B cell (primary cell): Measurements from ENCODE around the gene ADAMTS17. TPM values are rescaled to one million over a fixed set of nuclear protein-coding genes. Genes with fewer than 3 reads are reported as not detected.

ENCODE experiments used
- ATAC-seq: fragments of 200-7000 bp; cut with Tn5 transposase; one replicate; pipeline ENCODE4 v1.10.0; 2021; ENCODE audit warnings: low read depth, mild to moderate bottlenecking, moderate number of reproducible peaks, moderate library complexity
- CTCF ChIA-PET: fragments of 350-600 bp; sonication (Branson Sonifier 250); formaldehyde crosslinking; loops from one replicate; lab custom pipeline; 2021; ENCODE audit warnings: antibody characterized with exemption, inconsistent platforms; lab: Charles Lee
- POLR2A ChIA-PET: fragments of 350-600 bp; sonication (Branson Sonifier 250); formaldehyde crosslinking; loops from one replicate; lab custom pipeline; 2021; ENCODE audit warnings: antibody characterized with exemption; lab: Charles Lee
- DNase-seq: peaks from one replicate; pipeline ENCODE4 v3.0.0; 2013
- H2AFZ ChIP-seq: 2 replicates; pipeline ENCODE4 v1.6.1; 2012; ENCODE audit warnings: mild to moderate bottlenecking, low read depth, low read length; ENCODE audit not compliant: insufficient read depth, poor library complexity, severe bottlenecking
- H3K27ac ChIP-seq, 2 donors: 1 replicate in 1 of 2; 2 replicates in 1 of 2; pipeline ENCODE4 v1.5.1; 2012 to 2013; ENCODE audit warnings: low read length in 2 of 2, mild to moderate bottlenecking in 2 of 2, moderate library complexity in 1 of 2
- H3K27me3 ChIP-seq, 4 experiments: fragments of 200-600 bp in 1 of 4; sonication (generic) in 1 of 4; replicated peaks in 1 of 4; 1 replicate in 2 of 4; 2 replicates in 2 of 4; pipeline versions ENCODE4 v1.6.1 to v1.7.0; 2013 to 2016; ENCODE audit warnings: low read length in 3 of 4, mild to moderate bottlenecking in 2 of 4, mixed read lengths in 1 of 4, moderate library complexity in 1 of 4; ENCODE audit not compliant: insufficient read depth in 4 of 4, control insufficient read depth in 3 of 4; ENCODE audit errors: control extremely low read depth in 1 of 4
- H3K36me3 ChIP-seq, 2 experiments: replicated peaks in 1 of 2; 1 replicate in 1 of 2; 2 replicates in 1 of 2; pipeline versions ENCODE4 v1.6.1 to v1.7.1; 2013; ENCODE audit warnings: low read length in 1 of 2; ENCODE audit not compliant: insufficient read depth in 2 of 2, control insufficient read depth in 1 of 2; ENCODE audit errors: control extremely low read depth in 1 of 2, extremely low read depth in 1 of 2
- H3K4me1 ChIP-seq, 2 donors: fragments of 200-600 bp in 1 of 2; sonication (generic) in 1 of 2; 1 replicate in 1 of 2; 2 replicates in 1 of 2; pipeline versions ENCODE4 v1.5.1 to v1.6.1; 2013 to 2017; ENCODE audit warnings: low read length in 2 of 2; ENCODE audit not compliant: control insufficient read depth in 2 of 2, insufficient read depth in 2 of 2
- H3K4me2 ChIP-seq: replicated peaks from 2 replicates; pipeline ENCODE3; 2012; ENCODE audit warnings: mild to moderate bottlenecking, low read depth, low read length; ENCODE audit not compliant: poor library complexity, severe bottlenecking
- H3K4me3 ChIP-seq, 5 experiments: fragments of 200-600 bp in 1 of 5; sonication (generic) in 1 of 5; 1 replicate in 3 of 5; 2 replicates in 2 of 5; pipeline versions ENCODE4 v1.5.1 to v1.7.0; 2011 to 2016; ENCODE audit warnings: low read length in 4 of 5, mild to moderate bottlenecking in 4 of 5, low read depth in 2 of 5, control low read depth in 1 of 5, moderate library complexity in 1 of 5; ENCODE audit not compliant: insufficient read depth in 1 of 5; ENCODE audit errors: control extremely low read depth in 1 of 5, extremely low read depth in 1 of 5
- H3K79me2 ChIP-seq: fragments of 200-600 bp; sonication (generic); one replicate; pipeline ENCODE4 v1.6.0; 2016; ENCODE audit warnings: low read length; ENCODE audit not compliant: control insufficient read depth, insufficient read depth
- H3K9ac ChIP-seq: fragments of 200-600 bp; sonication (generic); 2 replicates; pipeline ENCODE4 v1.6.1; 2017; ENCODE audit warnings: mild to moderate bottlenecking, low read length, moderate library complexity
- H3K9me3 ChIP-seq, 3 donors: one replicate each; pipeline versions ENCODE4 v1.6.1 to v1.7.1; 2013; ENCODE audit warnings: low read length in 2 of 3; ENCODE audit not compliant: control insufficient read depth in 2 of 3, insufficient read depth in 1 of 3; ENCODE audit errors: control extremely low read depth in 1 of 3
- H4K20me1 ChIP-seq: 2 replicates; pipeline ENCODE4 v1.6.0; 2012; ENCODE audit warnings: mild to moderate bottlenecking, low read length; ENCODE audit not compliant: insufficient read depth, control insufficient read depth, poor library complexity, severe bottlenecking
- H3K27ac Mint-ChIP-seq: one replicate; pipeline ENCODE4 v1.8.0; 2021; ENCODE audit warnings: mixed read lengths
- H3K27me3 Mint-ChIP-seq: one replicate; pipeline ENCODE4 v1.8.0; 2021; ENCODE audit warnings: mixed read lengths
- H3K4me1 Mint-ChIP-seq: one replicate; pipeline ENCODE4 v1.8.0; 2021; ENCODE audit warnings: mixed read lengths
- H3K4me3 Mint-ChIP-seq: one replicate; pipeline ENCODE4 v1.8.0; 2021; ENCODE audit warnings: mixed read lengths
- H3K9me3 Mint-ChIP-seq: one replicate; pipeline ENCODE4 v1.8.0; 2022; ENCODE audit warnings: mixed read lengths; ENCODE audit not compliant: insufficient read depth
- CTCF ChIP-seq: fragments of 200-600 bp; IDR thresholded peaks from one replicate; pipeline ENCODE4 v1.8.0; 2022; ENCODE audit warnings: antibody characterized with exemption, mild to moderate bottlenecking
- EZH2 ChIP-seq: IDR thresholded peaks from 2 replicates; pipeline ENCODE4 v1.6.1; 2012; ENCODE audit warnings: borderline replicate concordance, low read depth, mild to moderate bottlenecking, moderate library complexity, low read length; ENCODE audit not compliant: insufficient read depth, poor library complexity, severe bottlenecking
- WGBS: methylation state at CpG from one replicate; pipeline ENCODE4 v1.1.5; 2013; ENCODE audit warnings: missing lambda C conversion rate; ENCODE audit not compliant: insufficient coverage; 5-methylcytosine and 5-hydroxymethylcytosine counted together
- intact Hi-C: fragments of 100-400 bp; cut with micrococcal nuclease; formaldehyde crosslinking; loops from one replicate; pipeline ENCODE4 v1.10.0; 2022
- polyA plus RNA-seq: library from polyadenylated mRNA; depleted of rRNA; stranded (reverse); fragments of >200 nt; gene quantifications from 2 replicates; pipeline ENCODE4 v1.2.3, GENCODE V29; 2012
- total RNA-seq, 2 donors: library from RNA; stranded (reverse); fragments of 120-200 nt in 1 of 2; gene quantifications; 1 replicate in 1 of 2; 2 replicates in 1 of 2; pipeline versions ENCODE4 v1.2.3 to v1.2.4, GENCODE V29; 2013 to 2022

Gene ADAMTS17
- total and polyA plus RNA-seq, 2 donors (not counting 1 experiment from before 2014, with no cell fraction given) = 0.10 TPM; not detected in 1

- no peak overlapping the region for H3K4me3 Mint-ChIP-seq
- ATAC-seq (no peak), DNase-seq (no peak)
- Histone ChIP-seq H3K9ac (no peak overlapping the region), H4K20me1 (no peaks in the 10 kb centered on the region), H3K27me3 (no peaks in the 10 kb centered on the region), H3K4me1 (no peaks in the 10 kb centered on the region), H3K4me2 (no peak overlapping the region), H3K79me2 (no peaks in the 10 kb centered on the region), H2AFZ (no peak overlapping the region), H3K9me3 (peaks cover 0 to 2% (median 0%) of the 10 kb centered on the region in 3 donors), H3K27ac (no peak overlapping the region), H3K36me3 (no peaks in the 10 kb centered on the region), H3K4me3 (no peak overlapping the region)
- ChIA-PET POLR2A (no interaction called here), CTCF (no interaction called here)
- intact Hi-C loops = no loop called here
- 82% methylated on average over 15 of the region's 15 CpGs for WGBS
- H3K27ac Mint-ChIP-seq = no peak overlapping the region
- no peaks in the 10 kb centered on the region for H3K4me1 Mint-ChIP-seq
- no peaks in the 10 kb centered on the region for H3K9me3 Mint-ChIP-seq
- peaks cover 8% of the 10 kb centered on the region for H3K27me3 Mint-ChIP-seq
- TF ChIP-seq CTCF = no peak
- no peak for TF ChIP-seq EZH2
These were observed 104.6 kb downstream of the ADAMTS17 start for GRCh38 chr15:100236981-100237720.

- POLR2A ChIA-PET = no interaction called here
- Histone ChIP-seq H3K9me3 (peaks cover 0 to 2% (median 0%) of the 10 kb centered on the region in 3 donors), H3K4me3 (no peak overlapping the region), H3K4me1 (no peaks in the 10 kb centered on the region), H3K27me3 (no peaks in the 10 kb centered on the region), H2AFZ (no peak overlapping the region), H3K9ac (no peak overlapping the region), H3K36me3 (no peaks in the 10 kb centered on the region), H3K4me2 (no peak overlapping the region), H3K79me2 (no peaks in the 10 kb centered on the region), H4K20me1 (no peaks in the 10 kb centered on the region), H3K27ac (no peak overlapping the region)
- Mint-ChIP-seq H3K9me3 (no peaks in the 10 kb centered on the region), H3K4me1 (no peaks in the 10 kb centered on the region), H3K27me3 (peaks cover 15% of the 10 kb centered on the region), H3K4me3 (no peak overlapping the region), H3K27ac (no peak overlapping the region)
- DNase-seq = no peak
- no peak for ATAC-seq
- CTCF ChIA-PET = no interaction called here
- 65% methylated on average over 15 of the region's 15 CpGs for WGBS
- TF ChIP-seq EZH2 (no peak), CTCF (no peak)
- intact Hi-C loops = no loop called here
These were observed 106.7 kb downstream of the ADAMTS17 start for GRCh38 chr15:100235030-100235617.
